OCI-LY1 (cell line): ENCODE data around the gene CPNE5.

Source experiments
- H2AFZ ChIP-seq: fragments of 200-600 bp; sonication (generic), shearing (Covaris generic); 2 replicates; pipeline ENCODE4 v1.6.0; 2014; ENCODE audit warnings: antibody characterized with exemption, mild to moderate bottlenecking, low read length
- H3F3A ChIP-seq: fragments of 200-600 bp; sonication (generic), shearing (Covaris generic); 2 replicates; pipeline ENCODE4 v1.6.0; 2014; ENCODE audit warnings: mild to moderate bottlenecking, antibody characterized with exemption, low read length, moderate library complexity; ENCODE audit not compliant: insufficient read depth
- H3K27ac ChIP-seq: fragments of 200-600 bp; sonication (generic); 2 replicates; pipeline ENCODE4 v1.5.1; 2014; ENCODE audit warnings: low read length, mixed run types, mild to moderate bottlenecking, low read depth; ENCODE audit not compliant: poor library complexity, severe bottlenecking
- H3K27me3 ChIP-seq: fragments of 200-600 bp; sonication (generic); 2 replicates; pipeline ENCODE4 v1.6.0; 2014; ENCODE audit warnings: antibody characterized with exemption, mild to moderate bottlenecking, low read length, moderate library complexity; ENCODE audit not compliant: insufficient read depth
- H3K36me3 ChIP-seq: fragments of 200-600 bp; sonication (generic); 2 replicates; pipeline ENCODE4 v1.6.1; 2014; ENCODE audit warnings: mild to moderate bottlenecking, antibody characterized with exemption, low read length, moderate library complexity, mixed read lengths; ENCODE audit not compliant: insufficient read depth
- H3K4me1 ChIP-seq: fragments of 200-600 bp; sonication (generic); 2 replicates; pipeline ENCODE4 v1.5.1; 2014; ENCODE audit warnings: mild to moderate bottlenecking, low read length, moderate library complexity; ENCODE audit not compliant: insufficient read depth, severe bottlenecking
- H3K4me2 ChIP-seq: fragments of 200-600 bp; sonication (generic), shearing (Covaris generic); 2 replicates; pipeline ENCODE4 v1.6.1; 2014; ENCODE audit warnings: low read length
- H3K4me3 ChIP-seq: fragments of 200-600 bp; sonication (generic); 2 replicates; pipeline ENCODE4 v1.5.1; 2014; ENCODE audit warnings: low read length, low read depth, mild to moderate bottlenecking, mixed read lengths; ENCODE audit not compliant: poor library complexity, severe bottlenecking
- H3K79me2 ChIP-seq: fragments of 200-600 bp; shearing (Covaris generic); 2 replicates; pipeline ENCODE4 v1.6.1; 2016; ENCODE audit warnings: mixed run types, low read length, mixed read lengths; ENCODE audit not compliant: insufficient read depth
- H3K9ac ChIP-seq: fragments of 200-600 bp; sonication (generic), shearing (Covaris generic); 2 replicates; pipeline ENCODE4 v1.6.1; 2014; ENCODE audit warnings: mild to moderate bottlenecking, low read length, mixed read lengths
- H3K9me2 ChIP-seq: fragments of 200-600 bp; sonication (generic), shearing (Covaris generic); 2 replicates; pipeline ENCODE4 v1.6.1; 2014; ENCODE audit warnings: low read depth, mild to moderate bottlenecking, low read length, mixed read lengths
- H3K9me3 ChIP-seq: fragments of 200-600 bp; shearing (Covaris generic); 2 replicates; pipeline ENCODE4 v1.6.1; 2014; ENCODE audit warnings: low read length, mixed read lengths
- H4K20me1 ChIP-seq: fragments of 200-600 bp; sonication (generic), shearing (Covaris generic); 2 replicates; pipeline ENCODE4 v1.6.0; 2016; ENCODE audit warnings: mild to moderate bottlenecking, low read length; ENCODE audit not compliant: insufficient read depth
- CTCF ChIP-seq: fragments of 200-600 bp; sonication (generic), shearing (Covaris generic); IDR thresholded peaks from 2 replicates; pipeline ENCODE4 v1.5.1; 2017; ENCODE audit warnings: mild to moderate bottlenecking, antibody characterized with exemption, low read length, moderate library complexity, mixed read lengths
- EZH2 ChIP-seq: fragments of 200-600 bp; sonication (generic), shearing (Covaris generic); IDR thresholded peaks from 2 replicates; pipeline ENCODE4 v1.8.0; 2017; ENCODE audit warnings: borderline replicate concordance, mixed run types, mild to moderate bottlenecking, antibody characterized with exemption, low read length, moderate library complexity, mixed read lengths

CPNE5 gene

GRCh38 chr6:36836111-36837021 lies 2.9 kb downstream of the CPNE5 start:
- peak; percentile 41 for TF ChIP-seq CTCF
- no peak for TF ChIP-seq EZH2
- no peak overlapping the region for H3K27ac ChIP-seq
- H2AFZ ChIP-seq, result no peak overlapping the region
- peaks cover 9% of the 10 kb centered on the region; the same call in 1 of the 2 replicates for H3K27me3 ChIP-seq
- H3F3A ChIP-seq, result no peaks in the 10 kb centered on the region
- no peaks in the 10 kb centered on the region for H4K20me1 ChIP-seq
- H3K4me2 ChIP-seq, result no peak overlapping the region
- no peak overlapping the region for H3K9ac ChIP-seq
- no peaks in the 10 kb centered on the region; the same call in 1 of the 2 replicates for H3K36me3 ChIP-seq
- no peaks in the 10 kb centered on the region for H3K9me2 ChIP-seq
- H3K4me3 ChIP-seq, result no peak overlapping the region
- H3K4me1 ChIP-seq, result peaks cover 11% of the 10 kb centered on the region
- no peaks in the 10 kb centered on the region for H3K79me2 ChIP-seq
- H3K9me3 ChIP-seq, result peaks cover 7% of the 10 kb centered on the region

GRCh38 chr6:36834576-36835341 lies 4.5 kb downstream of the CPNE5 start:
- no peak overlapping the region for H3K4me2 ChIP-seq
- H3K9me2 ChIP-seq, result no peaks in the 10 kb centered on the region
- H3K4me1 ChIP-seq, result peaks cover 3% of the 10 kb centered on the region
- H3K9me3 ChIP-seq, result peaks cover 7% of the 10 kb centered on the region
- H3K79me2 ChIP-seq, result no peaks in the 10 kb centered on the region
- no peak overlapping the region for H3K27ac ChIP-seq
- H4K20me1 ChIP-seq, result no peaks in the 10 kb centered on the region
- no peak overlapping the region for H2AFZ ChIP-seq
- H3K36me3 ChIP-seq, result no peaks in the 10 kb centered on the region; the same call in 1 of the 2 replicates
- H3K4me3 ChIP-seq, result no peak overlapping the region
- no peaks in the 10 kb centered on the region for H3F3A ChIP-seq
- TF ChIP-seq CTCF (no peak), EZH2 (no peak)
- H3K9ac ChIP-seq, result no peak overlapping the region
- peaks cover 9% of the 10 kb centered on the region; the same call in 1 of the 2 replicates for H3K27me3 ChIP-seq

GRCh38 chr6:36833182-36833789 lies 6.0 kb downstream of the CPNE5 start:
- Histone ChIP-seq H3K9me3 (peaks cover 7% of the 10 kb centered on the region), H3K79me2 (no peaks in the 10 kb centered on the region), H3K9ac (no peak overlapping the region), H3K4me2 (no peak overlapping the region), H3K36me3 (no peaks in the 10 kb centered on the region; the same call in 1 of the 2 replicates), H2AFZ (no peak overlapping the region), H3K4me3 (no peak overlapping the region), H4K20me1 (no peaks in the 10 kb centered on the region), H3K27me3 (no peaks in the 10 kb centered on the region; the same call in 1 of the 2 replicates), H3F3A (no peaks in the 10 kb centered on the region), H3K4me1 (no peaks in the 10 kb centered on the region), H3K9me2 (no peaks in the 10 kb centered on the region), H3K27ac (no peak overlapping the region)
- no peak for TF ChIP-seq CTCF
- no peak for TF ChIP-seq EZH2
